ENCODE measurements around the gene BCOR.

GRCh38 chrX:40010550-40011321 lies 87.0 kb downstream of the BCOR start:
- no peak for TF ChIP-seq CTCF (CRISPR knock-in tag; IDR thresholded peaks at IDR 0.05)
- no peak for TF ChIP-seq CREBL2 (CRISPR knock-in tag; IDR thresholded peaks at IDR 0.05; ENCODE audit: borderline replicate concordance)
- peak in 1 of 2 experiments; percentile 46; a peak in 2 of 4 replicates for TF ChIP-seq EP300 (IDR thresholded peaks at IDR 0.05; ENCODE audit: low read depth in 2 of 2, low read length in 2 of 2)
- no peak for TF ChIP-seq EP300 (CRISPR knock-in tag; IDR thresholded peaks at IDR 0.05; ENCODE audit: borderline replicate concordance)
- no peak for TF ChIP-seq ZNF530 (CRISPR knock-in tag; IDR thresholded peaks at IDR 0.05; ENCODE audit: low read depth)
- no peak for TF ChIP-seq EZH2 (conservative IDR thresholded peaks at IDR 0.05; ENCODE audit: low read depth, low read length)
- no peak for TF ChIP-seq KAT7 (CRISPR knock-in tag; IDR thresholded peaks at IDR 0.05; ENCODE audit: borderline replicate concordance)
- TF ChIP-seq ZNF264 (CRISPR knock-in tag; IDR thresholded peaks at IDR 0.05) = no peak
- TF ChIP-seq NPAS2 (CRISPR knock-in tag; IDR thresholded peaks at IDR 0.05; ENCODE audit: borderline replicate concordance) = no peak
